ENCODE data around the gene SYCP2. TPM values are rescaled to one million over a fixed set of nuclear protein-coding genes. Genes with fewer than 3 reads are reported as not detected.
"Not testable (repeated sequence)": the region's sequence is repeated elsewhere in the genome, so short reads cannot be mapped to it uniquely, and the experiment has no call there.

Gene SYCP2
- total RNA-seq, 1 donor from 2014 or later = 0.69 TPM

DNA sequence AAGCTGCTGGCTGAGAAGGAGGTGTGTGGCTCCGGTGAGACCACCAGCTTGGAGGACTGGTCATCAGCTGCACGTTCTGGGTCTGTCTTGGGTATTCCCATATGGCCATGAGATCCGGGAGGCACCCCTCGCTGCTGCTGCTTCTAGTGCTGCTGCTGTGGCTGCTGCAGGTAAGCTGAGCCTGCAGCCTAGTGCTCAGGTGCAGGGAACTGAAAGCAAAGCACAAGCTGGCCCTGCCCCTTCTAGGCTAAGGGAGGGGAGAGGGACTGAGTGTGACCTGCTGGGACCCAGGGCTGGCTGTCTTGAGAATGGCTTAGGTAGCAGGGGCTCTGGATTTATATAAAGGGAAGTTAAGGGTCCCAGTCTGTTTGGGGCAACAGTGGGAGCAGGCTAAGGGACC is 25.2 kb upstream of the SYCP2 start:
- Mint-ChIP-seq H3K36me3 (ENCODE audit: unreplicated experiment) (no peaks in the 10 kb centered on the region), H3K4me3 (ENCODE audit: unreplicated experiment) (no peak overlapping the region), H3K4me1 (ENCODE audit: low read depth, unreplicated experiment) (no peaks in the 10 kb centered on the region), H3K9me3 (ENCODE audit: unreplicated experiment) (no peaks in the 10 kb centered on the region), H3K27me3 (ENCODE audit: unreplicated experiment) (no peaks in the 10 kb centered on the region), H3K27ac (ENCODE audit: unreplicated experiment) (no peak overlapping the region)
- no peak for DNase-seq
- TF ChIP-seq, protein P1, sequence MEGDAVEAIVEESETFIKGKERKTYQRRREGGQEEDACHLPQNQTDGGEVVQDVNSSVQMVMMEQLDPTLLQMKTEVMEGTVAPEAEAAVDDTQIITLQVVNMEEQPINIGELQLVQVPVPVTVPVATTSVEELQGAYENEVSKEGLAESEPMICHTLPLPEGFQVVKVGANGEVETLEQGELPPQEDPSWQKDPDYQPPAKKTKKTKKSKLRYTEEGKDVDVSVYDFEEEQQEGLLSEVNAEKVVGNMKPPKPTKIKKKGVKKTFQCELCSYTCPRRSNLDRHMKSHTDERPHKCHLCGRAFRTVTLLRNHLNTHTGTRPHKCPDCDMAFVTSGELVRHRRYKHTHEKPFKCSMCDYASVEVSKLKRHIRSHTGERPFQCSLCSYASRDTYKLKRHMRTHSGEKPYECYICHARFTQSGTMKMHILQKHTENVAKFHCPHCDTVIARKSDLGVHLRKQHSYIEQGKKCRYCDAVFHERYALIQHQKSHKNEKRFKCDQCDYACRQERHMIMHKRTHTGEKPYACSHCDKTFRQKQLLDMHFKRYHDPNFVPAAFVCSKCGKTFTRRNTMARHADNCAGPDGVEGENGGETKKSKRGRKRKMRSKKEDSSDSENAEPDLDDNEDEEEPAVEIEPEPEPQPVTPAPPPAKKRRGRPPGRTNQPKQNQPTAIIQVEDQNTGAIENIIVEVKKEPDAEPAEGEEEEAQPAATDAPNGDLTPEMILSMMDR (IDR thresholded peaks at IDR 0.05; ENCODE audit: partially characterized antibody, unreplicated experiment) = no peak

DNA sequence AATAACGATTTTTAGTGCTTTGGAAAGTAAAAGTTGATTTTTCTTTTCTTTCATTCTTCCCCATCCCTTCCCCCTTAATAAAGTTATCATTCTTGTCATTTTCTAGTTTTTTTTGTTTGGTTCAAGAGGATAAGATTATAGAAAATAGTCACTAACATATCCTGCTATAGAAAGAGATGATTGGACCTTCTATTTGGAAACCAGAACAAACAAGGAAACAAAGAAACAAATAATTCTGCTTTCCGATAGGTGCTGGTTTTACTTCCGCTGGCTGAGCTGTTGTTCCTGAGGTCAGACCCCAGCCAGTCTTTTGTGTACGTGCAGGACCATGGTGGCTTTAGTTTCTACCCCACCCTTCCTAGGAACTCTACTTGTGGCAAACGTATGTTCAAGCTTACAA is 24.7 kb upstream of the SYCP2 start, which contains the start of gene CDH26:
TSS of gene CDH26 (plus strand) at position 301 of the 400 bp plus-strand sequence. CDS start 304 bp downstream, outside the sequence.
- H3K27ac Mint-ChIP-seq (ENCODE audit: unreplicated experiment) = no peak within 1 kb of the TSS
- H3K9me3 Mint-ChIP-seq (ENCODE audit: unreplicated experiment) = no peaks in the 10 kb centered on the region
- H3K4me1 Mint-ChIP-seq (ENCODE audit: low read depth, unreplicated experiment) = no peaks in the 10 kb centered on the region
- TF ChIP-seq, protein P1 (IDR thresholded peaks at IDR 0.05; ENCODE audit: partially characterized antibody, unreplicated experiment) = no peak
- H3K36me3 Mint-ChIP-seq (ENCODE audit: unreplicated experiment) = no peaks in the 10 kb centered on the region
- no peaks in the 10 kb centered on the region for H3K27me3 Mint-ChIP-seq (ENCODE audit: unreplicated experiment)
- DNase-seq = no peak
- H3K4me3 Mint-ChIP-seq (ENCODE audit: unreplicated experiment) = no peak within 1 kb of the TSS

GRCh38 chr20:59957568-59957967 is 24.1 kb upstream of the SYCP2 start:
- not testable (repeated sequence) for DNase-seq; H3K27me3 Mint-ChIP-seq (ENCODE audit: unreplicated experiment)

DNA sequence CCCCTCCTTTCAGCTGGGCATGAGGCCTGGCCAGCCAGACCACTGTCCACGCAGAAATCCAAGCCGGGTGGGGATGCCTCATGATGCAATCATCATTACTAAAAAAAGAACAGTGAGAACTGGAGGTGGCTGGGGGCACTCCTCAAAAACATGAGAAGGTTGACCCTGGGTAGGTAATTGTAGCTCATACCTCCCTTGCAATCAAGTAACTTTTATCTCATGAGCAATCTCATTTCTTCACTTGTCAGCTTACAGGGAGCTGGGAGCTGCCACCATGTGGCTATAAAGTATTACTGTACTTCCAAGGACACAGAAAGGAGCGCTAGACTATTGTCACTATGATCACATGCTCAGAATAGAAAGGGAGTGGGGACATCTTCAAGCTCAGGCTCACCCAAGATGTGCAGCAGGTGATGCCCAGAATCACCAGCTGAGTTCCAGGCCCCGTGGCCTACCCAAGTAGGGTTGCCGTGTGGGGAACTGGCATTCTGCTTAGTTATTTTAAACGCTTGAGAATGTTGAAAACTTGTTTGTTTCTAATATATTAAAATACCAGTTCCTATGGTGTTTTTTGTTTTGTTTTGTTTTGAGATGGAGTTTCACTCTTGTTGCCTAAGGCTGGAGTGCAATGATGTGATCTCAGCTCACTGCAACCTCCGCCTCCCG is 21.8 kb upstream of the SYCP2 start:
- TF ChIP-seq, protein P1 (IDR thresholded peaks at IDR 0.05; ENCODE audit: partially characterized antibody, unreplicated experiment) = no peak
- Mint-ChIP-seq H3K9me3 (ENCODE audit: unreplicated experiment) (peaks cover 1% of the 10 kb centered on the region), H3K27ac (ENCODE audit: unreplicated experiment) (no peak overlapping the region), H3K4me3 (ENCODE audit: unreplicated experiment) (no peak overlapping the region), H3K4me1 (ENCODE audit: low read depth, unreplicated experiment) (peaks cover 14% of the 10 kb centered on the region), H3K36me3 (ENCODE audit: unreplicated experiment) (no peaks in the 10 kb centered on the region), H3K27me3 (ENCODE audit: unreplicated experiment) (no peaks in the 10 kb centered on the region)
- no peak for DNase-seq

More at GRCh38 chr20:59957568-59957967, 24.1 kb upstream of the SYCP2 start:
- H3K9me3 Mint-ChIP-seq (ENCODE audit: unreplicated experiment); H3K4me1 Mint-ChIP-seq (ENCODE audit: low read depth, unreplicated experiment); H3K36me3 Mint-ChIP-seq (ENCODE audit: unreplicated experiment); H3K4me3 Mint-ChIP-seq (ENCODE audit: unreplicated experiment); H3K27ac Mint-ChIP-seq (ENCODE audit: unreplicated experiment): not testable (repeated sequence)

DNA sequence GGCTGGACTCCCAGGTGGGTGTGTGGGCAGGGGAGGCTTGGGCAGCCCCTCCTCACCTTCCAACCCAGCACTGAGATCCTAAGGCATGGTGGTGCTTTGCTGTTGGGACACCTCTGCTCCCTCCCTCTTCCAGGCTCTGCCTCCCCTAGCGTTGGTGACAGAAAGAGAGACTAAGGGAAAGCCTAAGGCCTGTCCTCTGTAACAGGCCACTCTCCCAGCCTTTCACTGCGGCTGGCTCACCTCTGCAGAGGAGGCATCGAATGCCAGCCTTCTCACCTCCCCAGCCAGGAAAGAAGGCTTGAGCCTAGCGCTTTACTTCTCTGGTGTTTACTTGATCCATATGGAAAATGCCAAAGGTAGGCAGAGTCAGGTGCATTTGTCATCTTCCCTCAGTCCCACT is 21.3 kb upstream of the SYCP2 start:
- no peaks in the 10 kb centered on the region for H3K36me3 Mint-ChIP-seq (ENCODE audit: unreplicated experiment)
- no peaks in the 10 kb centered on the region for H3K27me3 Mint-ChIP-seq (ENCODE audit: unreplicated experiment)
- no peak for DNase-seq
- TF ChIP-seq, protein P1 (IDR thresholded peaks at IDR 0.05; ENCODE audit: partially characterized antibody, unreplicated experiment) = no peak
- peaks cover 14% of the 10 kb centered on the region for H3K4me1 Mint-ChIP-seq (ENCODE audit: low read depth, unreplicated experiment)
- no peak overlapping the region for H3K27ac Mint-ChIP-seq (ENCODE audit: unreplicated experiment)
- H3K9me3 Mint-ChIP-seq (ENCODE audit: unreplicated experiment) = peaks cover 1% of the 10 kb centered on the region
- H3K4me3 Mint-ChIP-seq (ENCODE audit: unreplicated experiment) = no peak overlapping the region
